ENCODE data around the gene CARS2. TPM values are rescaled to one million over a fixed set of nuclear protein-coding genes. Genes with fewer than 3 reads are reported as not detected.

The CARS2 gene
- total and polyA plus RNA-seq, 2 experiments from 2014 or later, result 39.0 to 53.5 TPM

DNA sequence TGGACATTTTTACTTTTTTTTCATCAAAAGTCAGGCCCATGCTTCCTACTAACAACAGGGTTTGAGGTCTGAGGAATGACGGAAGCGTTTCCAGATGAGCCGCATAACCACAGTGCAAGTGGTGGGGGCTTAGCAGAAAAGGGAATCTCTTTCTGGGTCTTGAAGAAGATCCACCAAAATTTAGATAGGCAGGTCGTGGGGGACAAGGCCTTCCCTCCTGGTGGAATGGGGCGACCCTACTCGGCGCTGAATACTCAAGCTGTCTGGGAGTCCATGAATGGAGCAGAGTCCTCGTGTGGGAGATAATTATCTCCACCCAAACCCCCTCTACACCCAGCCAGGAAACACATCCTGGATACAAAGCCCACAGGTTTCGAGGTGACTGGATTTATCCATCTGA lies 36.9 kb downstream of the CARS2 start:
- H2AFZ ChIP-seq, result no peak overlapping the region
- peaks cover 7% of the 10 kb centered on the region; the same call in 1 of the 3 replicates for H3K4me1 Mint-ChIP-seq
- peaks cover 4% of the 10 kb centered on the region for H3K27me3 Mint-ChIP-seq (ENCODE audit: insufficient read depth, low read depth, poor library complexity)
- no peak overlapping the region for H3K4me3 ChIP-seq
- H3K9me2 ChIP-seq (ENCODE audit: insufficient read depth), result no peaks in the 10 kb centered on the region
- no peak overlapping the region for H3K4me2 ChIP-seq
- H3K9me3 Mint-ChIP-seq, result peaks cover 45% of the 10 kb centered on the region
- no peak overlapping the region for H3K27ac Mint-ChIP-seq
- 0 out of 2 replicates have a peak, but pooled peaks cover 7% of the 10 kb centered on the region for H3K79me2 ChIP-seq (replicated peaks; ENCODE audit: insufficient read depth)
- H3K27me3 ChIP-seq (ENCODE audit: insufficient read depth), result no peaks in the 10 kb centered on the region
- H3K36me3 Mint-ChIP-seq (ENCODE audit: low read depth), result peaks cover 92% of the 10 kb centered on the region
- ATAC-seq, result no peak
- DNase-seq (ENCODE audit: low spot score), result no peak
- no peaks in the 10 kb centered on the region for H3K4me1 ChIP-seq (ENCODE audit: insufficient read depth)
- no peak overlapping the region for H3K4me3 Mint-ChIP-seq
- no peak overlapping the region for H3K27ac ChIP-seq (ENCODE audit: low read depth)
- no peaks in the 10 kb centered on the region for H4K20me1 ChIP-seq (replicated peaks; ENCODE audit: insufficient read depth)
- H3F3A ChIP-seq (replicated peaks; ENCODE audit: low read depth), result no peaks in the 10 kb centered on the region
- no peak for TF ChIP-seq EZH2phosphoT487 (IDR thresholded peaks at IDR 0.05; ENCODE audit: unreplicated experiment)
- no peak for TF ChIP-seq ZNF462 (CRISPR knock-in tag; IDR thresholded peaks at IDR 0.05)
- TF ChIP-seq, protein P1, sequence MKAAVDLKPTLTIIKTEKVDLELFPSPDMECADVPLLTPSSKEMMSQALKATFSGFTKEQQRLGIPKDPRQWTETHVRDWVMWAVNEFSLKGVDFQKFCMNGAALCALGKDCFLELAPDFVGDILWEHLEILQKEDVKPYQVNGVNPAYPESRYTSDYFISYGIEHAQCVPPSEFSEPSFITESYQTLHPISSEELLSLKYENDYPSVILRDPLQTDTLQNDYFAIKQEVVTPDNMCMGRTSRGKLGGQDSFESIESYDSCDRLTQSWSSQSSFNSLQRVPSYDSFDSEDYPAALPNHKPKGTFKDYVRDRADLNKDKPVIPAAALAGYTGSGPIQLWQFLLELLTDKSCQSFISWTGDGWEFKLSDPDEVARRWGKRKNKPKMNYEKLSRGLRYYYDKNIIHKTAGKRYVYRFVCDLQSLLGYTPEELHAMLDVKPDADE (IDR thresholded peaks at IDR 0.05), result no peak
- TF ChIP-seq, protein P2, sequence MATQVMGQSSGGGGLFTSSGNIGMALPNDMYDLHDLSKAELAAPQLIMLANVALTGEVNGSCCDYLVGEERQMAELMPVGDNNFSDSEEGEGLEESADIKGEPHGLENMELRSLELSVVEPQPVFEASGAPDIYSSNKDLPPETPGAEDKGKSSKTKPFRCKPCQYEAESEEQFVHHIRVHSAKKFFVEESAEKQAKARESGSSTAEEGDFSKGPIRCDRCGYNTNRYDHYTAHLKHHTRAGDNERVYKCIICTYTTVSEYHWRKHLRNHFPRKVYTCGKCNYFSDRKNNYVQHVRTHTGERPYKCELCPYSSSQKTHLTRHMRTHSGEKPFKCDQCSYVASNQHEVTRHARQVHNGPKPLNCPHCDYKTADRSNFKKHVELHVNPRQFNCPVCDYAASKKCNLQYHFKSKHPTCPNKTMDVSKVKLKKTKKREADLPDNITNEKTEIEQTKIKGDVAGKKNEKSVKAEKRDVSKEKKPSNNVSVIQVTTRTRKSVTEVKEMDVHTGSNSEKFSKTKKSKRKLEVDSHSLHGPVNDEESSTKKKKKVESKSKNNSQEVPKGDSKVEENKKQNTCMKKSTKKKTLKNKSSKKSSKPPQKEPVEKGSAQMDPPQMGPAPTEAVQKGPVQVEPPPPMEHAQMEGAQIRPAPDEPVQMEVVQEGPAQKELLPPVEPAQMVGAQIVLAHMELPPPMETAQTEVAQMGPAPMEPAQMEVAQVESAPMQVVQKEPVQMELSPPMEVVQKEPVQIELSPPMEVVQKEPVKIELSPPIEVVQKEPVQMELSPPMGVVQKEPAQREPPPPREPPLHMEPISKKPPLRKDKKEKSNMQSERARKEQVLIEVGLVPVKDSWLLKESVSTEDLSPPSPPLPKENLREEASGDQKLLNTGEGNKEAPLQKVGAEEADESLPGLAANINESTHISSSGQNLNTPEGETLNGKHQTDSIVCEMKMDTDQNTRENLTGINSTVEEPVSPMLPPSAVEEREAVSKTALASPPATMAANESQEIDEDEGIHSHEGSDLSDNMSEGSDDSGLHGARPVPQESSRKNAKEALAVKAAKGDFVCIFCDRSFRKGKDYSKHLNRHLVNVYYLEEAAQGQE (IDR thresholded peaks at IDR 0.05; ENCODE audit: unreplicated experiment), result no peak
- TF ChIP-seq ZNF114 (CRISPR knock-in tag; IDR thresholded peaks at IDR 0.05), result no peak
- TF ChIP-seq ZNF331 (CRISPR knock-in tag; IDR thresholded peaks at IDR 0.05; ENCODE audit: low read depth), result no peak
- TF ChIP-seq CREB1 (CRISPR knock-in tag; IDR thresholded peaks at IDR 0.05; ENCODE audit: low read depth), result no peak
- TF ChIP-seq EZH2 (IDR thresholded peaks at IDR 0.05; ENCODE audit: low read depth, unreplicated experiment), result no peak
- TF ChIP-seq JUNB (IDR thresholded peaks at IDR 0.05; ENCODE audit: unreplicated experiment), result no peak
- TF ChIP-seq POLR2AphosphoS5 (IDR thresholded peaks at IDR 0.05; ENCODE audit: low read depth), result no peak
- H3K36me3 ChIP-seq (ENCODE audit: insufficient read depth), result peaks cover 31% of the 10 kb centered on the region

Data from GM23338 (cell line).